Nephron (organoid): ENCODE data around the gene SIPA1L3.

Experiments
- H3K27ac Mint-ChIP-seq, 3 experiments: 2 replicates each; pipeline ENCODE4 v1.8.0; 2020; ENCODE audit warnings: mixed read lengths in 3 of 3, mild to moderate bottlenecking in 2 of 3, moderate library complexity in 1 of 3
- H3K27me3 Mint-ChIP-seq: 2 replicates; pipeline ENCODE4 v1.8.0; 2021; ENCODE audit warnings: low read depth, mild to moderate bottlenecking, moderate library complexity, mixed read lengths
- H3K36me3 Mint-ChIP-seq: 2 replicates; pipeline ENCODE4 v1.8.0; 2020; ENCODE audit warnings: low read depth, mixed read lengths
- H3K4me1 Mint-ChIP-seq: 2 replicates; pipeline ENCODE4 v1.8.0; 2020; ENCODE audit warnings: mixed read lengths
- H3K4me3 Mint-ChIP-seq, 3 experiments: 2 replicates each; pipeline ENCODE4 v1.8.0; 2020; ENCODE audit warnings: mild to moderate bottlenecking in 3 of 3, mixed read lengths in 3 of 3, moderate library complexity in 2 of 3
- H3K9me3 Mint-ChIP-seq: 2 replicates; pipeline ENCODE4 v1.8.0; 2020; ENCODE audit warnings: mixed read lengths
- CTCF ChIP-seq, 3 experiments: fragments of 200-600 bp; sonication (generic); IDR thresholded peaks; one replicate each; pipeline ENCODE4 v1.5.0; 2021; ENCODE audit warnings: antibody characterized with exemption in 3 of 3; ENCODE audit not compliant: unreplicated experiment in 3 of 3

SIPA1L3 gene

DNA sequence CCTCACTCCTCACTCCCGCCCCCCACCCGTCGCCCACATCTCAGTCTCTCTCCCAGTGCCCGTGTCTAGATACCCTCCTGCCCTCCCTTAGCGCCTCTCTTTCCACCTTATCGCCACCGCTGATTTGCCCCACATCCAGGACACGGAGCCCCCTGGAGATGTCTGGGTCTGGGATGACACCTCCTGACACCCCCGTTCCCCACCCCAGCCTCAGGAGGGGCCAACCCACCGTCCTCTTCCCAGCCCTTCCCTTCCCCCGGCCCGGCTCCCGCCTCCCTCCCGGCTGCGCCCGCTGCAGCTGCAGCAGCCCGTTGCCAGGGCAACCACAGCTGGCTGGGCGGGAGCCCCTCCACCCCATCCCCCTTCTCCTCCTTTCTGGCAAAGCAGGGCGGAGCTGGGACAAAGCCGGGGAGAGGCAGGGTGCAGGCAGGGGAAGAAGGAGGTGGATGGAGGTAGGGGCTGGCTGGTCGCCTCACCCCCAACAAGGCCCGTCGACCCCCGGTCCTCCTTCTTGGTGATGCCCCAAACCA is 303.5 kb downstream of the SIPA1L3 start:
- Mint-ChIP-seq H3K27ac (peak overlapping the region; percentile 97 to 98 (median 97)), H3K9me3 (no peaks in the 10 kb centered on the region)
- TF ChIP-seq CTCF (IDR thresholded peaks at IDR 0.05; ENCODE audit: unreplicated experiment in 3 of 3): no peak

GRCh38 chr19:38211151-38211591 is 304.2 kb downstream of the SIPA1L3 start:
- H3K4me1 Mint-ChIP-seq: peaks cover 26% of the 10 kb centered on the region
- peak overlapping the region; percentile 81 to 86 (median 84) for H3K4me3 Mint-ChIP-seq
- no peaks in the 10 kb centered on the region for H3K9me3 Mint-ChIP-seq
- H3K27ac Mint-ChIP-seq: peak overlapping the region; percentile 97 to 98 (median 97)
- peaks cover 7% of the 10 kb centered on the region for H3K36me3 Mint-ChIP-seq
- TF ChIP-seq CTCF (IDR thresholded peaks at IDR 0.05; ENCODE audit: unreplicated experiment in 3 of 3): peak; percentile 25 to 39 (median 33)
- peaks cover 23% of the 10 kb centered on the region for H3K27me3 Mint-ChIP-seq

More for the DNA sequence above, 303.5 kb downstream of the SIPA1L3 start:
- peaks cover 26% of the 10 kb centered on the region for H3K4me1 Mint-ChIP-seq
- peak overlapping the region; percentile 81 to 86 (median 84) for H3K4me3 Mint-ChIP-seq
- H3K36me3 Mint-ChIP-seq: peaks cover 7% of the 10 kb centered on the region
- peaks cover 23% of the 10 kb centered on the region for H3K27me3 Mint-ChIP-seq

DNA sequence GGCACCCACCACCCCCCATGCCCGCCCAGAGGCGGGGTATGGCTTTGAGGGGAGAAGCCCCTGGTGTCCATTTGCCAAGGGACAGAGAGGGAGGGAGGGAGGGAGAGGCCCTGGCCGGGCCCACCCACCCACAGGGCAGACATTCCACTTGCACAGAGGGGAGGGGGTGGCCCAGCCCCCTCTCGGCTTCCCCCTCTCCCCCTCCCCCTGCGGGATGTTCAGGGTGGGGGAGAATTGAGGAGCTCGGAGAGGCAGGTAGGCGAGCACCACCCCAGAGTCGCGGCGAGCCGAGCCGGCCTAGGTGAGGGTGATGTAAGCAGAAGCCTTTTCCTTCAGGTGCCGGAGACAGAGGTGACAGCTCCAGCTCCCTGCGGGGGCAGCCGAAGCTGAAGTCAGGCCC is 304.8 kb downstream of the SIPA1L3 start:
- Mint-ChIP-seq H3K9me3 (no peaks in the 10 kb centered on the region), H3K27me3 (peaks cover 23% of the 10 kb centered on the region), H3K27ac (no peak overlapping the region), H3K4me3 (peak overlapping the region in 1 of 3 experiments; percentile 69), H3K4me1 (peaks cover 30% of the 10 kb centered on the region), H3K36me3 (peaks cover 7% of the 10 kb centered on the region)
- TF ChIP-seq CTCF (IDR thresholded peaks at IDR 0.05; ENCODE audit: unreplicated experiment in 3 of 3): no peak

DNA sequence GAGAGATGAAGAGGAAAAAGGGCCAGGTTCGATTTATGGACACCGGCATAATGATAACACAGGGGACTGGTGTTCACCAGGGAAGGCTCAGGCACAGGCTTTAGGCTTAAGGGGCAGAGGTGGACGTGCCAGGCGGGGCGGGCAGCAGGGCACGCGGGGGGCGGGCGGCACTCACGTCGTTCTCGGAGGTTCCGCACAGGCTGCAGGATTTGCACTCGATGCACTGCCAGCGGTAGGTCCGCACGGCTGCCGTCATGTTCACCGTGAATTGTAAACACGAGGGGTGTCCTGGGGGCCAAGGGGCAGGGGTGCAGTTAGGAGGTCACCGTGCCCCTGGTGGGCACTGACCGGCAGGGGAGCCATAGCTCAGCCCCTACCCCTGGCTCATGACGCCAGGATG is 306.5 kb downstream of the SIPA1L3 start:
- no peak for TF ChIP-seq CTCF (IDR thresholded peaks at IDR 0.05; ENCODE audit: unreplicated experiment in 3 of 3)
- H3K27me3 Mint-ChIP-seq: peaks cover 16% of the 10 kb centered on the region
- H3K4me3 Mint-ChIP-seq: no peak overlapping the region
- H3K36me3 Mint-ChIP-seq: peaks cover 10% of the 10 kb centered on the region
- H3K9me3 Mint-ChIP-seq: no peaks in the 10 kb centered on the region
- H3K27ac Mint-ChIP-seq: peak overlapping the region in 2 of 3 experiments; percentile 59 to 69
- peaks cover 21% of the 10 kb centered on the region for H3K4me1 Mint-ChIP-seq

DNA sequence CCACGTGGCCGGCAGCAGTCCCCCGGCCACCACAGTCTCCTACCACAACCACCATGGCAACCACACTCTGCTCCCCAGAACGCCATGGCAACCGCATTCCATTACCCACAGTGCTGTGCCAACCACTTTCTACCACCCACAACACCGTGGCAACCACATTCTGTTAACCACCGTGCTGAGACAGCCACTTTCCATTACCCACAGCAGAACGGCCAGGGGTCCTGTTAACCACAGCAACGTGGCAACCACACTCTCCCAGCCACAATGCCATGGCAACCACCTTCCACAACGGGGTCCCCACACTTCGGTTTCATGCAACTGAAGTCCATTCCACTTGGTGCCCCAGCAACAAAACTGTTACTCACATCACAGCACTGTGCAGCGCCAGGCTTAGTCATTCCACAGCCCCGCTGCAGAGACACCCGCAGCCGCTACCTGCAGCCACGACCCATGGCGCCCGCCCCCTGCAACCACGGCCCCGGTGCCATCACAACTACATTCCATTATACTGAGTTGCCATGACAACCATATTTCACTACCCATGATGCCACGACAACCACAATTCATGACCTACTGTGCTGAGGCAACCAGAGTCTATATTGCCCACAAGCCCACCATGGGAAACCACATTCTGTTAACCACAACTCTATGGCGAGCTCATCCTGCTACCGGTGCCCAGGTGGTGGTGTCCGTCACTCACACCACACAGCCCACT is 307.1 kb downstream of the SIPA1L3 start:
- Mint-ChIP-seq H3K4me1 (peaks cover 20% of the 10 kb centered on the region), H3K36me3 (peaks cover 12% of the 10 kb centered on the region), H3K27me3 (peaks cover 16% of the 10 kb centered on the region), H3K4me3 (peak overlapping the region in 1 of 3 experiments; percentile 19), H3K9me3 (no peaks in the 10 kb centered on the region), H3K27ac (peak overlapping the region; percentile 10 to 82 (median 69))
- no peak for TF ChIP-seq CTCF (IDR thresholded peaks at IDR 0.05; ENCODE audit: unreplicated experiment in 3 of 3)
